Ovary (tissue), 9 donors: ENCODE data around the gene KIF18A. TPM values are rescaled to one million over a fixed set of nuclear protein-coding genes. Genes with fewer than 3 reads are reported as not detected.

ENCODE experiments used
- DNase-seq, 5 donors: peaks; one replicate each; pipeline ENCODE4 v3.0.0-alpha.2; 2019 to 2020
- H3K27ac ChIP-seq, 2 donors: fragments of 200-600 bp; one replicate each; pipeline versions ENCODE4 v1.5.1 to v1.8.0; 2019 to 2022
- H3K27me3 ChIP-seq: fragments of 200-600 bp; one replicate; pipeline ENCODE4 v1.8.0; 2022
- H3K36me3 ChIP-seq: fragments of 200-600 bp; sonication (generic); one replicate; pipeline ENCODE4 v1.5.1; 2019
- H3K4me1 ChIP-seq: one replicate; pipeline ENCODE4 v1.8.1; 2013; ENCODE audit warnings: mild to moderate bottlenecking, moderate library complexity; ENCODE audit not compliant: insufficient read depth
- H3K4me3 ChIP-seq: fragments of 200-600 bp; sonication (generic); one replicate; pipeline ENCODE4 v1.5.1; 2017
- H3K9me3 ChIP-seq, 2 donors: fragments of 200-600 bp in 1 of 2; sonication (generic) in 1 of 2; one replicate each; pipeline versions ENCODE4 v1.5.1 to v1.8.1; 2013 to 2019; ENCODE audit warnings: mild to moderate bottlenecking in 1 of 2, moderate library complexity in 1 of 2
- EP300 ChIP-seq: sonication (generic); formaldehyde crosslinking; IDR thresholded peaks from one replicate; pipeline ENCODE4 v1.6.1; 2017; ENCODE audit warnings: antibody characterized with exemption
- POLR2A ChIP-seq: fragments of 450-650 bp; IDR thresholded peaks from one replicate; pipeline ENCODE4 v1.6.1; 2017; ENCODE audit warnings: antibody characterized with exemption, mild to moderate bottlenecking, moderate library complexity
- WGBS, 3 donors: extraction: QIAGEN DNeasy Blood & Tissue Kit in 1 of 3; methylation state at CpG; one replicate each; pipeline versions ENCODE4 v1.1.5 to v1.1.7; 2013 to 2017; 5-methylcytosine and 5-hydroxymethylcytosine counted together
- intact Hi-C, 4 donors: fragments of 100-400 bp; cut with DNase I; formaldehyde crosslinking; loops; one replicate each; pipeline versions ENCODE4 v1.11.0 to v1.15.1; 2022 to 2023
- polyA plus RNA-seq, 2 donors: library from polyadenylated mRNA; stranded (reverse); fragments of 200-250 nt in 1 of 2; fragments of 350-450 nt in 1 of 2; fragmentation: Illumina TruSeq in 1 of 2; extraction: RNeasy Lipid Tissue Mini Kit (QIAGEN cat#74804) in 1 of 2; gene quantifications; one replicate each; pipeline ENCODE4 v1.2.3, GENCODE V29; 2013 to 2014
- total RNA-seq, 7 donors: library from RNA; depleted of rRNA in 2 of 7; stranded (reverse); fragments of >200 nt in 2 of 7; fragmentation: NEBNext Ultra II Directional in 3 of 7; extraction: Animal tissue kit (Norgen Biotek cat#: 25700) in 3 of 7; gene quantifications; one replicate each; pipeline versions ENCODE4 v1.1.0 to v1.2.4, GENCODE V29; 2016 to 2023
- TF ChIP-seq, protein P1 (sequence below), 3 donors: fragments of 450-650 bp in 2 of 3; fragments of 200-600 bp in 1 of 3; IDR thresholded peaks; one replicate each; pipeline versions ENCODE4 v1.5.1 to v1.8.0; 2016 to 2022; ENCODE audit warnings: antibody characterized with exemption in 3 of 3, mild to moderate bottlenecking in 1 of 3
- donor health status: DM: no; HTN: no; CAD: no; lungs with moderate emphysema.
- donor health status: DM: no; HTN: no; CAD: no.
- donor health status: Bipolar disorder and iron deficiency.
- donor health status: DM: yes; HTN: yes; CAD: no.
- donor health status: DM: no; HTN: no; CAD: no.
- donor health status: DM: yes; HTN: yes; CAD: no.

KIF18A gene
- total and polyA plus RNA-seq, 9 donors: 0.28 to 0.72 (median 0.36) TPM; not detected in 1

DNA sequence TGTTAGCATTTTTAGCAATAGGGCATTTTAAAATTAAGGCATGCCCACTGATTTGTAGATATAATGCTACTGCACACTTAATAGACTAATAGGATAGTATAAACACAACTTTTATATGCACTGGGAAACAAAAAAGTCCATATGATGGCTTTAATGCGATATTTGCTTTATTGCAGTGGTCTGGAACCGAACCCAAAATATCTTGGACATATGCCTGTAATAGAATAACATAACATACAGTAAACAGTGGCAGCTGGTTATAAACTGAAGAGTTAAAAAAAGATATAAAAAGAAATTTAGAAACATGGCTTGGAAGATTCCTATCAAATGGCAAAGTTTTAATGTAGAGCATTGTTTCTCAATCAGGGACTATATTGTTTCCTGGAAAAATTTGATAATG lies 111.9 kb downstream of the KIF18A start:
- Histone ChIP-seq H3K36me3 (no peaks in the 10 kb centered on the region), H3K27me3 (no peaks in the 10 kb centered on the region), H3K4me1 (no peaks in the 10 kb centered on the region), H3K27ac (no peak overlapping the region), H3K4me3 (no peak overlapping the region), H3K9me3 (no peaks in the 10 kb centered on the region)
- no peak for TF ChIP-seq POLR2A
- TF ChIP-seq, protein P1, sequence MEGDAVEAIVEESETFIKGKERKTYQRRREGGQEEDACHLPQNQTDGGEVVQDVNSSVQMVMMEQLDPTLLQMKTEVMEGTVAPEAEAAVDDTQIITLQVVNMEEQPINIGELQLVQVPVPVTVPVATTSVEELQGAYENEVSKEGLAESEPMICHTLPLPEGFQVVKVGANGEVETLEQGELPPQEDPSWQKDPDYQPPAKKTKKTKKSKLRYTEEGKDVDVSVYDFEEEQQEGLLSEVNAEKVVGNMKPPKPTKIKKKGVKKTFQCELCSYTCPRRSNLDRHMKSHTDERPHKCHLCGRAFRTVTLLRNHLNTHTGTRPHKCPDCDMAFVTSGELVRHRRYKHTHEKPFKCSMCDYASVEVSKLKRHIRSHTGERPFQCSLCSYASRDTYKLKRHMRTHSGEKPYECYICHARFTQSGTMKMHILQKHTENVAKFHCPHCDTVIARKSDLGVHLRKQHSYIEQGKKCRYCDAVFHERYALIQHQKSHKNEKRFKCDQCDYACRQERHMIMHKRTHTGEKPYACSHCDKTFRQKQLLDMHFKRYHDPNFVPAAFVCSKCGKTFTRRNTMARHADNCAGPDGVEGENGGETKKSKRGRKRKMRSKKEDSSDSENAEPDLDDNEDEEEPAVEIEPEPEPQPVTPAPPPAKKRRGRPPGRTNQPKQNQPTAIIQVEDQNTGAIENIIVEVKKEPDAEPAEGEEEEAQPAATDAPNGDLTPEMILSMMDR (IDR thresholded peaks at IDR 0.05): no peak
- no peak for TF ChIP-seq EP300
- WGBS, 3 donors: 54 to 67% (median 61%) methylated on average over 2 of the region's 2 CpGs
- intact Hi-C loops: no loop called here
- no peak for DNase-seq

DNA sequence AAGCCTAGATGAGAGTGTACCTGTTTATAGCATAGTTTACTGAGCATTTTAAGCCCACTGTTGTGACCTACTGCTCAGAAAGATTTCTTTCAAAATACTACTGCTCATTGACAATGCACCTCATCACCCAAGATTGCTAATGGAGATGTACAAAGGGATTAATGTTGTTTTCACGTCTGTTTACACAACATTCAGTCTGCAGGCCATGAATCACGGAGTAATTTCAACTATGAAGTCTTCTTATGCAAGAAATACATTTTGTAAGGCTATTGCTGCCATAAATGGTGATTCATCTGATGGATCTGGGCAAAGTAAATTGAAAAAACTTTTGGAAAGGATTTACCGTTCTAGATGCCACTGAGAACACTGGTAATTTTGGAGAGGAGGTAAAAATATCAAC lies 112.9 kb downstream of the KIF18A start:
- 92 to 94% (median 93%) methylated on average over 3 of the region's 3 CpGs for WGBS, 3 donors
- intact Hi-C loops: no loop called here

DNA sequence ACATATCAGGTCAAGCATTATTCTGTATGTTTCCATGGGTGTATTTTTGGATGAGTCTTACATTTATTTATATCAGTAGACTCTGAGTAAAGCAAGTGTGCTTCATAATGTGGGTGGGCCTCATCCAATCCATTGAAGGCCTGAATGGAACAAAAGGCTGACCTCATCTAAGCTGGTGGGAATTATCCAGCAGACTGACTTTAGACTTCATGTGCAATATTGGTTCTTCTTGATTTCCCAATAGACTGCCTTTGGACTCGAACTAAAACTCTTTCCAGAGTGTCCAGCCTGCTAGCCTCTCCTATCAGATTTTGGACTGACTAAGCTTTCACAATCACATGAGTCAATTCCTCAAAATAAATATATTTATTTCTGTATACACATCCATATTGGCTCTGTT lies 116.2 kb downstream of the KIF18A start:
- WGBS, 3 donors: 88 to 92% (median 92%) methylated on average over 1 of the region's 1 CpG
- H3K27ac ChIP-seq: no peak overlapping the region

More for the DNA sequence above, 112.9 kb downstream of the KIF18A start:
- Histone ChIP-seq H3K4me3 (no peak overlapping the region), H3K27me3 (no peaks in the 10 kb centered on the region), H3K36me3 (no peaks in the 10 kb centered on the region), H3K4me1 (no peaks in the 10 kb centered on the region), H3K9me3 (no peaks in the 10 kb centered on the region), H3K27ac (no peak overlapping the region)
- TF ChIP-seq EP300: no peak
- TF ChIP-seq, protein P1 (IDR thresholded peaks at IDR 0.05): no peak
- TF ChIP-seq POLR2A: no peak
- no peak for DNase-seq

DNA sequence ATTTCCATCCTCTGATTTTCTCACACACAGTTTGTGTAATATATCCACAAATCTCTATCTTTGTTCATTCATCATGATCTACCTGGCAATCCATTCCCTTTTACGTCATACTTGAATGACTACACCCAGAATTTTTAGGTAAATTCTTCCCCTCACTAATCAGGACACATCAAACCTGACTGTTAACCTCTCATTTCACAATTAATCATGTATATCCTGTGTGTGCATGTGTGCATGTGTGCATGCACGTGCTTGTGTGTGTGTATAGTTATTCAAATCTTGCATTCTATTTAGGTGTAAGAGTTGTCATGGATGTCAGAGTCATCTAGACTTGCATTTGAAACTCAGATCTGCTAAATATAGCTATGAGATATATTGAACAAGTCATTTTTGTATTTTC lies 130.4 kb downstream of the KIF18A start:
- TF ChIP-seq EP300: no peak
- TF ChIP-seq POLR2A: no peak
- TF ChIP-seq, protein P1 (IDR thresholded peaks at IDR 0.05): no peak
- no peaks in the 10 kb centered on the region for H3K36me3 ChIP-seq
- intact Hi-C loops: no loop called here
- WGBS, 3 donors: 83 to 85% (median 83%) methylated on average over 2 of the region's 2 CpGs
- H3K4me1 ChIP-seq: no peaks in the 10 kb centered on the region
- DNase-seq: no peak
- no peaks in the 10 kb centered on the region for H3K27me3 ChIP-seq
- no peak overlapping the region for H3K4me3 ChIP-seq
- no peaks in the 10 kb centered on the region for H3K9me3 ChIP-seq
- no peak overlapping the region for H3K27ac ChIP-seq

More for the DNA sequence above, 116.2 kb downstream of the KIF18A start:
- no peaks in the 10 kb centered on the region for H3K27me3 ChIP-seq
- no peaks in the 10 kb centered on the region for H3K4me1 ChIP-seq
- H3K4me3 ChIP-seq: no peak overlapping the region
- no peaks in the 10 kb centered on the region for H3K9me3 ChIP-seq
- TF ChIP-seq, protein P1 (IDR thresholded peaks at IDR 0.05): no peak
- TF ChIP-seq POLR2A (no peak), EP300 (no peak)
- DNase-seq: no peak
- H3K36me3 ChIP-seq: no peaks in the 10 kb centered on the region
- intact Hi-C loops: no loop called here

DNA sequence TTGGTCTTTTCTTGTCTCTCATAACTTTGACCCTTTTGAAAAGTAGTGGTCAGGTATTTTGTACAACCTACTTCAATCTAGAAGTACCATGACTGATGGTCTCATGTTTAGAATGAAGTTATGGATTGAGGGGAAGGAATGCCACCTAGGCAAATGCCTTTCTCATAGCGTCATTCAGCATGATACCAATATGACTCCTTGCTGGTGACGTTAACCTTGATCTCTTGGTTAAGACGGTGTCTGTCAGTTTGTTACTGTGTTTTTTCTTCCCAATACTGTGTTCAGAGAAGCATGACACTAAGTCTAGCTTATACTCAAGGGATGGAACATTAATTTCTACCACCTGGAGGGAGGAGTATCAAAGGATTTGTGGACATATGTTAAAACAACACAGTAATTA lies 130.9 kb downstream of the KIF18A start:
- no peaks in the 10 kb centered on the region for H3K9me3 ChIP-seq
- H3K36me3 ChIP-seq: no peaks in the 10 kb centered on the region
- no peaks in the 10 kb centered on the region for H3K27me3 ChIP-seq
- H3K4me3 ChIP-seq: no peak overlapping the region
- WGBS, 3 donors: 64 to 73% (median 72%) methylated on average over 3 of the region's 3 CpGs
- DNase-seq: no peak
- TF ChIP-seq POLR2A (no peak), EP300 (no peak)
- H3K27ac ChIP-seq: no peak overlapping the region
- H3K4me1 ChIP-seq: no peaks in the 10 kb centered on the region
- intact Hi-C loops: no loop called here
